ENCODE data around the gene RASL10A.
A peak's percentile ranks its signal among the peaks of the same experiment; 100 is the strongest.

Gene RASL10A

DNA sequence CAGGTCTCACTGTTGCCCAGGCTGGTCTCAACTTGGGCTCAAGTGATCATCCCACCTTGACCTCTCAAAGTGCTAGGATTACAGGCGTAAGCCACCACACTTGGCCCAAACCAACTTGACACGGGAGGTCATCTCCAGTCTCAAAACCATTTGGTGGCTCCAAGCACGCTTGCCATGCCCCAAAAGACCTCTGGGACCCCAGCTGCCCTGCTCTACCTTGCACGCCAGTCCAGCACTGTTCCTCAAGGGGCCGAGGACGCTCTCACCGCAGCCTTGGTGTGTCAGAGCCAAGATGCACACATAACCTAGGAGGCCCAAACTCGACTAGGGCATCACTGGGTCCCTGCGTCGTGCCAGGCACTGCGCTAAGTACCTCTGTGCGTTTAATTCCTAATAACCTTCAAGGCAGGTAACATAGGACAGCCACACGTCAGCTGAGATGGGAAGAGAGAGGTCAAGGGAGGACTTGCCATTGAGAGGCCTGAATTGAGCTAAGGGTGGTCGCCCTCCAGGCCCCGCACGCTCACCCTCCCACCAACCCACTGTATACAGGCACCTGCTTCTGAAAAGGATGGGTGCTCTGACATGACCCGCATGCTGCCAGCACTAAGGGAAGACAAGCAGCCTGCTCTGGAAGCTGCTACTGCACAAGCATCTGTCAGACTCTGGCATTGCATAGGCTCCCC lies 13.6 kb downstream of the RASL10A start:
- DNase-seq, result no peak

DNA sequence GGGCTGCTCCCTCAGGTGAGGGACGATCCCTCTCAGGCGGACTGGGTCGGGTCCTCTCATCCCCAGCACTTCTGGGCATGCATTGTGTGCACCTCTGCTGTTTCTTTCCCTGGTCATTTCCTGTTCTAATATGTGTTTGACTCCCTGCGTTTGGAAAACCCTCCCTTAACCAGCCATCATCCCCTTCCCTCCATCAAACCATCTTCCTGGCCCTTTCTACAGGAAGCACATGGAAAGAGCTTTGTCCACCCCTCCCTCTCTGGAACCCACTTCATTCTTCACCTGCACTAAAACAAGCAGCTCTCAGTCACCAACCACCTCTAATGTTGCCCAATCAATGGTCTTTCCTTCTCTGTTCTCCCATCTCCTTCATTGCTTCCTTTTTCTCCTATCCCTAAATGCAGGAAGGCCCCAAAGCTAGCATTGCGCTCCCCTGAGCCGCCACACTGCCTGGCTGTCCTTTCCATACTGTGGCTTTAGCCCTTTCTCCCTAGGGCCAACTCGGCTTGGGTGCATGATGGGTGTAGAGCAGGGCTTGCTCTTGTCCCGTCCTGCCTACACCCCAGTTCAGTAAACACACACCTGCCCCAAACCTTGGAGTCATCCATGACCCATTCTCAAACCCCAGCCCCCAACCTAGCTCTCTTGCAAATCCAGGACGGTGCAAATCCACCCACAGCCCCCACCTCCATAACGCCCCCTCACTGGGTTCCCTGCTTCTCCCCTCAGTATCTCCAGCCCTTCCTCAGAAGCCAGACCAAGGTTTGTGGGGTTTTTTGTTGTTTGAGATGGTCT lies 14.5 kb downstream of the RASL10A start:
- DNase-seq, result no peak

DNA sequence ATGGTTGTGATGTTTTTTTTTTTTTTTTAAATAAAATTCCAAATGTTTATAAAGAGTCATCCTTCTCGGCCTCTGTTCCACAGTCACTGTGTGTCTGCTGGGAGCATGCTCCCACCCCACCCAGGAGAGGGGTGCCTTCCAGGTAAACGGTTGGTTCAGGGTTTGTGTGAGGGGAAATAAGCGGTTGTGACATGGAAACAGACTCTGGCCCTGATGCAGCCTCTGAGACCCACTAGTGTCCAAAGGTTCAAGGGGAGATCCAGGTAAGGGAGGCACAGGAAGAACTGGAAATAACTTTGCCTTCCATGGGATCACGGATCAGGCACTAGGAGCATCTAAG lies 15.1 kb downstream of the RASL10A start:
- DNase-seq, result no peak

DNA sequence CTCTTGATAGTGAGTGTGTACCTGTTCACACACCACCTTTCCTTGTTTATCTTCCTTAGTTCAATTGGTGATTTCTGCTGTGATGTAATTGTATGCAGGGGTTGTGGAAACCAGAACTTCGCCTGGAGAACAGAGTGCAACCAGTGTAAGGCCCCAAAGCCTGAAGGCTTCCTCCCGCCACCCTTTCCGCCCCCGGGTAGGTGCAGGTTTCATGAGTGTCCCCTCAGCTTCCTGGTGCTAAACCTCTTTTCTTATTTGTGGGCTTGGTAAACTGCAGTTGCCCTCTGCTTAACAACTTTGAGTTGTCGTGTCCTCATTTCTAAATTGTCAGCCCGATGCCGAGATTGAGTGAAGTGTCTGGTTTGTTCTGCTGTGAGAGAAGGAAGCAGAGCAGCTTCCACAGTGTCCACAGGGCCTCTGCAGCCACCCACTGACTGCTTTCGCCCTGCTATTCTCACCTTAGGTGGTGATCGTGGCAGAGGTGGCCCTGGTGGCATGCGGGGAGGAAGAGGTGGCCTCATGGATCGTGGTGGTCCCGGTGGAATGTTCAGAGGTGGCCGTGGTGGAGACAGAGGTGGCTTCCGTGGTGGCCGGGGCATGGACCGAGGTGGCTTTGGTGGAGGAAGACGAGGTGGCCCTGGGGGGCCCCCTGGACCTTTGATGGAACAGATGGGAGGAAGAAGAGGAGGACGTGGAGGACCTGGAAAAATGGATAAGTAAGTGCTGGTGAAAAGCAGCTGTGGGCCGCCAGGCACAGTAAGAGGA lies 16.2 kb downstream of the RASL10A start:
- DNase-seq, result no peak

DNA sequence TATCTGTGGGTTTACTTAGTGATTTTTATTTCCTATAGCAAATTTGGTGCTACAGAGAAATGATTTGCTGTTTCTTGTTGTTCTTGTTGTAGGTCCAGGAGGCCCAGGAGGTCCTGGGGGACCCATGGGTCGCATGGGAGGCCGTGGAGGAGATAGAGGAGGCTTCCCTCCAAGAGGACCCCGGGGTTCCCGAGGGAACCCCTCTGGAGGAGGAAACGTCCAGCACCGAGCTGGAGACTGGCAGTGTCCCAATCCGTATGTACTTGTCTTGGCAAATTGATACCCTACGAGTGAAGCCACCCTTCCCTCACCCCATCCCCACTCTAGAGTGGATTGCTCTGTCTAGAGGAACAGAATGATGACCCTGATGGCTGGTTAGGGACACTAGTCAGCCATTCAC lies 16.9 kb downstream of the RASL10A start:
- no peak for DNase-seq

DNA sequence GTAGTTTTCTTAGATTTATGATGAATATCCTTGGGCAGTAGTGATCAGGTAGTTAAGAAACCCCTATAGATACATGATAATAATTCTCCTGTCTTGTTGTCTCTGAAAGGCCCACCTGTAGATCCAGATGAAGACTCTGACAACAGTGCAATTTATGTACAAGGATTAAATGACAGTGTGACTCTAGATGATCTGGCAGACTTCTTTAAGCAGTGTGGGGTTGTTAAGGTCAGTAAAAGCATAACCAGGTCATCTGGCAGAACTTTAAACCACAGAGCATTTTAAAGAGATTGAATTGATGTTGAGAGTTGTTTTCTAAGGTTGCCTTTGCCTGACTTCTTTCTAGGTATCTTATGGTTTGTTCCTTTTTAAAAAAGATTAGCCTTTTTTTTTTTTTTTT lies 23.1 kb downstream of the RASL10A start:
- DNase-seq, result no peak

DNA sequence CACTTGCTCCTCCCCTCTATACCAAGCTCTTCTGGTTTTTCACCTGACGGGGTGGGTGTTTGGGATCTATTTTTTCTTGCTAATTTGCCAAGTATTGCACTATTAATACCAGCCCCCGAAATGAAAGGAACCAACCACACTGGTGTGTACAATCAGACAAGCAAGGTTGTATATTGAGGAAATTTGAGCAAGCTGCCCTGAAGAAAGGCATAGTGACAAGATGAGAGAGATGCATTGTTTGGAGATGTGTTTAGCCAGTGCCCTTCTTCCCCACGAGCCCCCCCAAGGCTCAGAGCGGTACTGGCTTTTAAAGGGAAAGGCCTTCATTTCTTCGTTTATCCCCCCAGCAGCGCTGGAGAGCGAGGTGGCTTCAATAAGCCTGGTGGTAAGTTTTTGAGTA lies 24.3 kb downstream of the RASL10A start:
- DNase-seq, result no peak

DNA sequence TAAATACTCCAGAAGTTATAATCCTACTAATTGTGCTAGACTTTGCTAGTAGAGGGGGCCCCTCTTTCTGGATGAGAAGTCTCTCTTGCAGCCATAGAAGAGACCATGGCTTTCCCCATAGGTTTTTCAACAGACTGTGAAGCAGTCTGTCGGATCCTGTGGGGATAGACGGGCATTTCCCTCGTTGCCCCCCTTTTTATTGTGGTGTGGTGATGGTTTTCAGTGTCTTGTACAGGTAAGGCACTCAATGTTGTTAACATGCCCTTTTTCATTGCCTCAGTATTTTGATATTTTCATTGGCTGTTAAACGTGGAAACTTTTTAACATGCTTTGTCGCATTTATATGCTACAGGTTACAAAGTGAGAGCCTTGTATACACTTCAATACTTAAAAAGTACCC lies 25.4 kb downstream of the RASL10A start:
- no peak for DNase-seq

DNA sequence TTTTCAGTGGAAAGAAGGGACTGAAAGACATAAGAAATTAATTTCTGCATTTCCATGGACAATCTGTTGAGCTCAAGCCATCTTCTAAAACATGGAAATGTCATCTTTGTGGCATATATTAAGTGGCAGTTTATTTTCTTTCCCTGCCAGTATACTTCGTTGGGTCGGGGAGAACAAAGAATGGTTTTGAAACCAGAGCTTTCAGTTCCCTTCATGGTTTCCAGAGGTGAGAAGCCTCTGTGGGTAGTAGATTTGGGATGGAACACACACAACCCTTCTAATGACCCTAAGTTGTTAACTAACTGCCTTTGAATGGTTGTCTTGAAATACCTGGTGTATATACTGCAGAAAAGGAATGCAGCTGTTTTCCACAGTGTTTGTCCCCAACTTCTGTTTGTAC lies 26.7 kb downstream of the RASL10A start:
- DNase-seq, result no peak

DNA sequence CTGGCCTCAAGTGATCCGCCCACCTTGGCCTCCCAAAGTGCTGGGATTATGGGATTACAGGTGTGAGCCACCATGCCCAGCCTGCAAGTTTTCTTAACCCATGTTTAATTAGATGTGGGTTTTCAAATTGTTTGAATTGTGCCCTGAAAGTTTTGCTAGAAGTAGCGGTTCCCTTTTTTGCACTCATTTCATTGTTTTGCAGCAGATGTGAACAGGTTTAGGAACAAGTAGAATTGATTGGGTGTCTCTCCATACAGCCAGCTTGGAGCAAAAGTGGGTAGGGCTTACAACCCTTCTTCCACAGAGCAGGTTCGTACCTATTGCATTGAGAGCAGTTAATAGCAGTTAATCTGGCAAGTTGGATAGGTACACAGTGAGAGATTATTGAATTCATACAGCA lies 31.3 kb downstream of the RASL10A start:
- no peak for DNase-seq

DNA sequence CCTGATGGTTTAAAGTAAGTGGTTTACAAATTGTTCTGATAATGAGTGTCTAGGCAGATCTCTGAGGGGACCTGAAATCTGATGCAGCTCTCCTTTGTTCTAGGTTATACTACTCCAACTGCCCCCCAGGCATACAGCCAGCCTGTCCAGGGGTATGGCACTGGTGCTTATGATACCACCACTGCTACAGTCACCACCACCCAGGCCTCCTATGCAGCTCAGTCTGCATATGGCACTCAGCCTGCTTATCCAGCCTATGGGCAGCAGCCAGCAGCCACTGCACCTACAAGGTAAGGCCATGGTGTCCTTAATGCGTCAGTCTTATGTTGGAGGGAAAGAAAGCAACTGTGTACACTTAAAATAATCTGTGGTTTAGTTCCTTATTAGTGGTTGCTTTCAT lies 37.6 kb downstream of the RASL10A start:
- no peak for DNase-seq

DNA sequence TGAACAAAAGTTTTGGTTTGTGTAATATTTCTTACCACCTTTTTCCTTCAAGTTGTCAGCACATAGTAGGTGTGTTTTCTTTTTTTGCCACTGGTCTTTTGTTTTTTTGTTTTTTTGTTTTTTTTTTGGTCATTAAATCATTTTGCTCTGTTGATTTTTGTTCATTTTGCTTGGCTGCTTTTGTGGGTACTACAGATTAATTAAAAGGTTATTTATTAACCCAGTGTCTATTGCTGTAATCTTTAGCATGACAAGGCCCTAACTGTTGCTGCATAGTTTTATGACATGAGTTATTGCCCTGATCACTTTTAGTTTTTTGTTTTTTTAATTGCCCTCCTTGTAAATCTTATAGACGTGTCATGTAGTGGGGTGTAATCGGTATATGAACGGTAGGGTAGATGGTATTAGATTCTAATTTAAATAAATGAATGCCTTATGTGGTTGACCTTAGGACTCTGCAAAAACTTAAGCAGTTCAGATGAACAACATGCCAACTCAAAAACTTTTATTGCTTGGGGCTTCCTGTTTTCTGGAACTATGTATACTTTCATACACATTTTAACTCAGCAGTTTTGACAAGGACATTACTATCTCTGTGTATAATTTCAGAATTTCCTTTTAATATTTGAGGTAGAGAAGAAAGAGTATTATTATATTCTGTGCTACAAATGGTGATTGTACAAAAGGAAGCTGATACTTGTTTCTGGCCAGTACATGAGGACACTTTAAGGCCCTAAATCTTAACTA lies 39.5 kb downstream of the RASL10A start:
- DNase-seq, result no peak

DNA sequence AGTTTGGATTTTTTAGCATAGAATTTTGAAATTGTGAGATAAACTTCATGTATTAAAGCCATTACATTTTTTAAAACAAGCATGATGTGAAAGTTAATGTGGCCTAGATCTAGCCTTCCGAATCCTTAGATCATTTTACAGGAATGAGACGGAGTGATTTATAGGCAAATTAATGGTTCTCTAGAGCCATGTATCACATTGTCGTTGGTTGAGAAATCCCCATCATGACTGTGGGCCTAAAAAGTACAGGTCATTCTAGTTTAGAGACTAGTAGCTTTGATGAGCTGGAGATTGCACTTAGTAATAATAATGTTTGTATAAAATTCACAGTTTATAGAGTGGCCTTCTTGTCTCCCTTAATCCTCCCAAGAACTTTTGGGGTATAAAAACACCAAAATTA lies 40.3 kb downstream of the RASL10A start:
- no peak for DNase-seq

DNA sequence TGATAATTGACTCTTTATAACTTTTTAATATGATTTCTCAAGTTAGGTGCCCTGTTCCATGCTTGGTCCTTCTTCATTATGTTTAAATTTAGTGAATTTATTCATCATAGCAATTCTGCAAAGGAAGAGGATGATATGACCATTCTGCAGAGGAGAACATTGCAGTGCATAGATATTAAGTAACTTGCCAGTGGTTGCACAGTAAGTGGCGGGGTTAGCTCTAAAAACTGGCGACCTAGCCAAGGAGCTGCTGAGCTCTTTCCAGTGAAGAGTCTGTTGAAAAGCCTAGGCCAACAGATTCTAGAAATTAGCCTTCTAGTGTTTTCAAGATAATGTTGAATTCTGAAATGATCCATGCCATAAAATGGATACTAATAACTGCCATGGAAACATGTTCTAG lies 42.9 kb downstream of the RASL10A start:
- no peak for DNase-seq

DNA sequence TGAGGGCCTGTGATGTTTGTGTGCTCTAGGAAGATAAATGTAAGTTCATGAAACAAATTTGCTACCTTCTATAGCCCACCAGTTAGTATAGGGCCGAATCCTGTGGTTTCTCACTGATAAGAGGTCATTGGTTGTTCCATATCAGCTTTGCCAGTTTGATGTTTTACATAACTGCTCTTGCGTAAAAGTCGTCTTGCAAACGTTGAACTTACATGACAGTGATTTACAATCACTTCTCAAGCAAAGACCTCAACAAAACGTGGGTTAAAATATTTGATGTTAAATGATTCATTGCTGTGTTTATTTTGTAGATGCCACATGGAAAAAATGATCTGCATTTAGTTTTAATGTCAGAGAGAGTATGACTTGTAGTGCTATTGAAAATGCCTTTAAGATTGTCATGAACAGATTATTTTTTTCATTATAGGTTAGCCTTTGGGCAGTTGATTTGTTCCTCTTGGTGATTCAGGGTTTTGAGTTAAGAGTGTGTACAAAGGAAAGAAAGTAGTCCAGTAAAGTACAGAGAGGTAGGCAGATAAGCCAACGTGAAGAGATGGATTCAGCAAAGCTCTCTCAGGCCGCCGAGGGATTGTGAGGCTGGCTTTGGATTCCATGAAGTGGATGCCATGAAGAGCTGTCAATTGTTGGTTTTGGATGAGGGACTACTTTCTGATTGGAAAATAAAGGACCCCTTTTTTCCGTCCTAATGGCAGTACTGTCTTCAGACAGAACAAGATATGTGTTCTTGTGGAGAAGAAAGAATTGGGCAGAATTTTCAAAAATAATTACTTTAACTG lies 44.8 kb downstream of the RASL10A start:
- DNase-seq, result no peak

DNA sequence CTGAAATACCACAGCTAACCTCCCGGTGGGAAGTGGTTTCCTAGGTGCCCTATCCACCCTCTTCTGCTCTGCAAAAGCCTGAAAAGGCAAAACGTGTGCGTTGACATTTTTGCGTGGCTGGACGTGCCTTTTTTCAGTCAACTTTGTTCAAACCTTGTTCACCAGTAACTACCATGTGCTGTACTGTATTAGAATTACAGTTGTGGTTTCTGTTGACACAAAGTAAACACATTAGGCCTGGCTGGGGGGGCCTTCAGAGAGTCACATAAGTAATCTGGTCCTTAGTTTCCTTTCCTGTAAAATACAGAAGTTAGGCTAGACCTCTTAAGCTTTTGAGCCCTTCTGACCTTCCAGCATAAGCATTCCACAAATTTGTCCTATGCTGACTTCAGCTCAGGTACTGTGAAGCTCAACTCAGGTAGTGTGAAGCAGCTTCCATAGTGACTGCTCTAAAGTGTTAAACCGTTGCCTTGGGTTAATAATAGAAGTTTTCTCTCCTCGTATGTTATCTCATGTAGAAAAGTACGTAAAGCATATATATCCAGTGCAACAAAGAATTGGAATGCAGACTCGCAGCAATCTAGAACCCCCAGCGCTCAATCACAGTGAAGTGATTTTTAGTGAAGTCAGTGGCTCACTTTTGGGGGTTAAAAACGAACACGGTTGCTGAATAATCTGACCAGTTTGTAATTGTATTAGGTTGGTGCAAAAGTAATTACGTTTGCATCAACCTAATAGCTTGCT lies 45.6 kb downstream of the RASL10A start:
- no peak for DNase-seq

DNA sequence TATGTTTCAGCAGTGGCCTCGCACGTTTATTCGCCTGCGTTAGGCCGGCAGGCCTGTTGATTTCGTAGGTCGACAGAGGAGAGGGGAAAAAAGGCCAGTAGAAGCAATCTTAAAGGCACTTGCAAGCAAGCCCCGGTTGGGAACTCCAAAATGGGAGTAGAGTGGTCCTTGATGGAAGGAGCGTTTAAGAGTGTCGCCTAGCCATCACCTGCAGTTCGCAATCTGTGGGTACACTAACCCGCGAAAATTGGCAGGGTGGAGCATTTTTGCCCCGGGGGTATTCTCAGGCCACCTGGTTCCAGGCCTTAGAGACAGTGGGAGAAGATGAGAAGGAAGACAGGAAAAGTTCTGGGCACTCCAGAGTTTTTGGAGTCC lies 46.3 kb downstream of the RASL10A start:
- DNase-seq, result no peak

DNA sequence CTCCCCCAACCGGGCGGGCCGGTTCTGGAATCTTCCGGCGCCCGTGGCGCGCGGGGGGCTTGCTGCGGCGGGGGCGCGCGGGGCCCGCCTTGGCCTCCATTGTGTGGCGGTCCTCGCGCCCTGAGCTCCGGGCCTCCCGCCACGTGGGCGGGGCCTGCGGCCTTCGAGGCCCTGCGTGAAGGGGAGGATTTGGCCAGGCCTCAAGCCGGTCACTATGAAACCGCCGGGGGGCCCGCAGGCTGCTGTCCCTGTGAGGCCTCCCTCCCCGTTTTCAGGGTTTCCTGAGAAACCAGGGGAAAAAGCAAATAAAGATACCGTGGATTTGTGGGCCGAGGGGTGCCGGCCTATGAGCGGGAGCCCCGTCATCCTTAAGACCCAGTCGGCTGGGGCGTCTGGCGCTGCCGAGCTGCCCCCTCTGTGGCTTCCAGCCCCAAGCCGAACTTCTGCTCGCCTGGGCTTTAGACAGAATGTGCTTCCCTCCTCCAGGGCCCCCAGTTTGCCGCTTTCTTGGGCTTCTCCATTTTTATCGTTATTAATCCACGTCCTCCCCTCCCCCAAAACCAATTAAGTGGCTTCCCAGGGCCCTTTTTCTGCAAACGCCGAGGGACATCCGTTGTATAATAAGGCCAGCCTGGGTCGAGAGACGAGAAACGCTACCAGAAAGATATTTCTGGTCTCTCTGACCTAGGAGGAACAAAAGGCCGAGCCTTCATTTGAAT lies 46.8 kb downstream of the RASL10A start:
- peak; percentile 34 for DNase-seq

DNA sequence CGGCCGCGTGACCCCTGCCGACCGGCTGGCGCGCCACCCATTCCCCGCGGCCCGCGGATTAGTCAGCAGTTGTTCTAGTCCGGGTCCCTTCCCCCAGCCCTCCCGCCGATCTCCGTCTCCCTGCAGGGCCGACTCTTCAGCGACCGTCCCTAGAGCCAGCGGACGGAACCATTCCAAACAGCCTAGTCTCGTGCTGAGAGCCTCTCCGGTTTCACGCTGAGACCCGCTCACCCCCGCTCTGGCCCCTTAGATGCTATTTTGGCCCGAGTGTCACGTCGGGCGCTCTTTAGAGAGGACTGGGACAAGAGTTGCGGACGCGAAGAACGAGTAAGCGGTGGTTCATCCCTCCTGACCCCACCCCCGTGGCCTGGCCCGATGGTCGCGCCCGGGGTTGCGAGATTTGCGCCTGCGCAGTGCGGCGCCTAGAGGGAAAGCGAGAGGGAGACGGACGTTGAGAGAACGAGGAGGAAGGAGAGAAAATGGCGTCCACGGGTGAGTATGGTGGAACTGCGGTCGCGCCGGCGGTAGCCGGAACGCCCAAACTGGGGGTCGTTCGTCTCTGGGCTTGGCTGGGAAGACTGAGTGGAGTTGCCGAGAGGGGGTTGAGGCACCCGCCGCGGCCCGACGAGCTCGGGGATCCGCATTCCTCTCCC lies 47.5 kb downstream of the RASL10A start, which contains the start of the genes EWSR1 and RHBDD3:
Gene EWSR1, plus strand, starts transcription at position 411 of the 653 bp plus-strand sequence. Its CDS starts 69 bp downstream, at position 480.
Gene RHBDD3, minus strand, starts transcription at position 124 of the 653 bp plus-strand sequence. CDS start 2,355 bp downstream, outside the sequence.
- DNase-seq, result peak; percentile 92

DNA sequence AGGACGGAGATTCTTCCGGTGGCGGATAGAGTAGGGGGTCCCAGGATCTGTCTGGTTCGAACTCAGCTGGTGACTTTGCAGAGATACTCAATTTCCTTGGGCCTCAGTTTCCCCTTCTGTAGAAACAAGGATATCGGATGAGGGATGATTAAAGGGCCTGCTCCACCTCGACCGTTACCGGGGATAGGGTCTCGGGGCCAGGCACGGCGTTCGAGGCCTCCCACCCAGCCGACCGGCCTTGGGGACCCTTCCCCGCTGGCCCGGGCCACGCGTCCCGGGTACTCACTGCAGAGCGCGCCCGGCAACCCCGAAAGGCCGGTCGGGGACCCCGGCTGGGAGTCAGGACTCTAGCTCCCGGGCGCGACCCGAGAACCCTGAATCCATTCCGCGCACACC lies 48.0 kb downstream of the RASL10A start:
- DNase-seq, result no peak

Measured in NCI-H1092 (cell line).